K562 (cell line): ENCODE measurements around the gene RCSD1. TPM values are rescaled to one million over a fixed set of nuclear protein-coding genes. Genes with fewer than 3 reads are reported as not detected.

ENCODE experiments used
- ATF3 ChIP-seq, 2 experiments: fragments of 450-650 bp in 1 of 2; sonication (generic) in 1 of 2; formaldehyde crosslinking in 1 of 2; IDR thresholded peaks in 1 of 2; conservative IDR thresholded peaks in 1 of 2; 2 replicates each; pipeline versions ENCODE4 v1.6.1 to v1.8.1; 2016 to 2023; ENCODE audit warnings: mild to moderate bottlenecking in 2 of 2, moderate library complexity in 2 of 2, inconsistent platforms in 1 of 2, missing genetic modification reagents in 1 of 2
- EWSR1 ChIP-seq: fragments of 450-650 bp; IDR thresholded peaks from 2 replicates; pipeline ENCODE4 v1.6.1; 2018; ENCODE audit warnings: borderline replicate concordance, mild to moderate bottlenecking, low read depth, moderate library complexity; ENCODE audit not compliant: partially characterized antibody
- HDAC1 ChIP-seq, 2 experiments: fragments of 450-650 bp; IDR thresholded peaks; 2 replicates each; pipeline ENCODE4 v1.6.1; 2016 to 2017; ENCODE audit warnings: inconsistent platforms in 1 of 2, mild to moderate bottlenecking in 1 of 2, moderate library complexity in 1 of 2
- LARP7 ChIP-seq: fragments of 450-650 bp; IDR thresholded peaks from 2 replicates; pipeline ENCODE4 v1.6.1; 2016
- MCM7 ChIP-seq, 2 experiments: fragments of 450-650 bp; IDR thresholded peaks; 2 replicates each; pipeline ENCODE4 v1.6.1; 2016 to 2018
- MTA2 ChIP-seq: fragments of 450-650 bp; IDR thresholded peaks from 2 replicates; pipeline ENCODE4 v1.6.1; 2016; ENCODE audit warnings: low read depth
- NRF1 ChIP-seq, 2 experiments: fragments of 450-650 bp; IDR thresholded peaks in 1 of 2; conservative IDR thresholded peaks in 1 of 2; 2 replicates each; pipeline ENCODE4 v1.6.1; 2014; ENCODE audit warnings: mild to moderate bottlenecking in 2 of 2
- OTX1 ChIP-seq: fragments of 450-650 bp; formaldehyde crosslinking; IDR thresholded peaks from 2 replicates; pipeline ENCODE4 v1.4.0; 2022; ENCODE audit warnings: mild to moderate bottlenecking
- POLR2H ChIP-seq: IDR thresholded peaks from 2 replicates; pipeline ENCODE4 v1.6.1; 2016; ENCODE audit warnings: missing genetic modification characterization, low read depth, mild to moderate bottlenecking, control low read depth, missing compliant biosample characterization, moderate library complexity
- RBM34 ChIP-seq: fragments of 200-400 bp; formaldehyde crosslinking; IDR thresholded peaks from 2 replicates; pipeline ENCODE4 v1.6.1; 2018; ENCODE audit warnings: low read length, borderline replicate concordance; ENCODE audit not compliant: insufficient read depth
- SMAD4 ChIP-seq: fragments of 250-450 bp; sonication (Bioruptor Pico); conservative IDR thresholded peaks from 2 replicates; pipeline ENCODE4 v1.8.0; 2021; ENCODE audit warnings: inconsistent platforms, mild to moderate bottlenecking, moderate library complexity
- TFE3 ChIP-seq: fragments of 450-650 bp; formaldehyde crosslinking; IDR thresholded peaks from 2 replicates; pipeline ENCODE4 v1.4.0; 2020; ENCODE audit warnings: mild to moderate bottlenecking, mixed read lengths
- THRAP3 ChIP-seq: fragments of 450-650 bp; IDR thresholded peaks from 2 replicates; pipeline ENCODE4 v1.6.1; 2016; ENCODE audit warnings: mild to moderate bottlenecking, inconsistent platforms, borderline replicate concordance
- YBX1 ChIP-seq: fragments of 450-650 bp; IDR thresholded peaks from 2 replicates; pipeline ENCODE4 v1.7.1; 2016; ENCODE audit warnings: mild to moderate bottlenecking
- ZFPM2 ChIP-seq: fragments of 250-450 bp; sonication (Bioruptor Pico); IDR thresholded peaks from 2 replicates; pipeline ENCODE4 v1.5.1; 2022; ENCODE audit warnings: mild to moderate bottlenecking
- ZNF431 ChIP-seq: sonication (generic); formaldehyde crosslinking; IDR thresholded peaks from 2 replicates; pipeline ENCODE4 v1.8.0; 2022; ENCODE audit warnings: mild to moderate bottlenecking, missing genetic modification reagents
- ZNF695 ChIP-seq: fragments of 450-650 bp; formaldehyde crosslinking; IDR thresholded peaks from 2 replicates; pipeline ENCODE4 v1.4.0; 2020; ENCODE audit warnings: mild to moderate bottlenecking, moderate library complexity
- ZSCAN32 ChIP-seq: fragments of 450-650 bp; formaldehyde crosslinking; IDR thresholded peaks from 2 replicates; pipeline ENCODE4 v1.4.0; 2020; ENCODE audit warnings: mild to moderate bottlenecking, moderate library complexity
- polyA plus RNA-seq, 8 experiments: library from polyadenylated mRNA; depleted of rRNA in 4 of 8; stranded (reverse) in 5 of 8; unstranded in 3 of 8; fragments of >200 nt; fragmentation: Nextera tagmentation in 2 of 8; fragmentation: Illumina TruSeq in 1 of 8; extraction: Ambion mirVana in 2 of 8; extraction: Trizol in 1 of 8; gene quantifications; 2 replicates each; pipeline versions ENCODE4 v1.2.1 to v1.2.3, GENCODE V29; 2011 to 2014; ENCODE audit warnings: inconsistent platforms in 1 of 8, missing spikeins in 1 of 8
- total RNA-seq, 7 experiments: library from RNA; depleted of rRNA in 6 of 7; stranded (reverse); fragments of >200 nt in 6 of 7; fragmentation: Illumina TruSeq in 2 of 7; extraction: Trizol in 2 of 7; gene quantifications; 2 replicates each; pipeline versions ENCODE4 v1.2.1 to v1.2.3, GENCODE V29; 2011 to 2021; ENCODE audit warnings: low replicate concordance in 1 of 7
- TF ChIP-seq, protein P1 (sequence below), 3 experiments: fragments of 200-800 bp in 1 of 3; fragments of 250-450 bp in 1 of 3; fragments of 450-650 bp in 1 of 3; sonication (Bioruptor Pico) in 1 of 3; sonication (Bioruptor generic) in 1 of 3; formaldehyde crosslinking in 1 of 3; IDR thresholded peaks; 2 replicates each; pipeline versions ENCODE4 v1.6.1 to v1.8.0; 2016 to 2022; ENCODE audit warnings: mild to moderate bottlenecking in 2 of 3, missing genetic modification characterization in 2 of 3, missing compliant biosample characterization in 1 of 3, moderate library complexity in 1 of 3
- TF ChIP-seq, protein P2 (sequence below): IDR thresholded peaks from 2 replicates; pipeline ENCODE4 v1.6.1; 2011; ENCODE audit not compliant: insufficient read length; ENCODE audit errors: extremely low read depth

RCSD1 gene
- total and polyA plus RNA-seq, 9 of the 15 experiments (the other 6 are each of a cell fraction or from before 2014, with no cell fraction given) = 7.8 to 69.8 (median 45.3) TPM

- TF ChIP-seq, protein P1, sequence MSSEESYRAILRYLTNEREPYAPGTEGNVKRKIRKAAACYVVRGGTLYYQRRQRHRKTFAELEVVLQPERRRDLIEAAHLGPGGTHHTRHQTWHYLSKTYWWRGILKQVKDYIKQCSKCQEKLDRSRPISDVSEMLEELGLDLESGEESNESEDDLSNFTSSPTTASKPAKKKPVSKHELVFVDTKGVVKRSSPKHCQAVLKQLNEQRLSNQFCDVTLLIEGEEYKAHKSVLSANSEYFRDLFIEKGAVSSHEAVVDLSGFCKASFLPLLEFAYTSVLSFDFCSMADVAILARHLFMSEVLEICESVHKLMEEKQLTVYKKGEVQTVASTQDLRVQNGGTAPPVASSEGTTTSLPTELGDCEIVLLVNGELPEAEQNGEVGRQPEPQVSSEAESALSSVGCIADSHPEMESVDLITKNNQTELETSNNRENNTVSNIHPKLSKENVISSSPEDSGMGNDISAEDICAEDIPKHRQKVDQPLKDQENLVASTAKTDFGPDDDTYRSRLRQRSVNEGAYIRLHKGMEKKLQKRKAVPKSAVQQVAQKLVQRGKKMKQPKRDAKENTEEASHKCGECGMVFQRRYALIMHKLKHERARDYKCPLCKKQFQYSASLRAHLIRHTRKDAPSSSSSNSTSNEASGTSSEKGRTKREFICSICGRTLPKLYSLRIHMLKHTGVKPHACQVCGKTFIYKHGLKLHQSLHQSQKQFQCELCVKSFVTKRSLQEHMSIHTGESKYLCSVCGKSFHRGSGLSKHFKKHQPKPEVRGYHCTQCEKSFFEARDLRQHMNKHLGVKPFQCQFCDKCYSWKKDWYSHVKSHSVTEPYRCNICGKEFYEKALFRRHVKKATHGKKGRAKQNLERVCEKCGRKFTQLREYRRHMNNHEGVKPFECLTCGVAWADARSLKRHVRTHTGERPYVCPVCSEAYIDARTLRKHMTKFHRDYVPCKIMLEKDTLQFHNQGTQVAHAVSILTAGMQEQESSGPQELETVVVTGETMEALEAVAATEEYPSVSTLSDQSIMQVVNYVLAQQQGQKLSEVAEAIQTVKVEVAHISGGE (CRISPR knock-in tag; IDR thresholded peaks at IDR 0.05) = no peak
- peak; percentile 80; the same call in 1 of the 2 replicates for TF ChIP-seq OTX1 (CRISPR knock-in tag)
- TF ChIP-seq, protein P2, sequence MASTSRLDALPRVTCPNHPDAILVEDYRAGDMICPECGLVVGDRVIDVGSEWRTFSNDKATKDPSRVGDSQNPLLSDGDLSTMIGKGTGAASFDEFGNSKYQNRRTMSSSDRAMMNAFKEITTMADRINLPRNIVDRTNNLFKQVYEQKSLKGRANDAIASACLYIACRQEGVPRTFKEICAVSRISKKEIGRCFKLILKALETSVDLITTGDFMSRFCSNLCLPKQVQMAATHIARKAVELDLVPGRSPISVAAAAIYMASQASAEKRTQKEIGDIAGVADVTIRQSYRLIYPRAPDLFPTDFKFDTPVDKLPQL = no peak
- no peak for TF ChIP-seq ZFPM2
- peak; percentile 100 for TF ChIP-seq POLR2H (tag)
- TF ChIP-seq ATF3 (IDR thresholded peaks at IDR 0.05) = no peak
- peak; percentile 9; the same call in 1 of the 2 replicates for TF ChIP-seq ATF3 (CRISPR knock-in tag; conservative IDR thresholded peaks at IDR 0.05)
- peak; percentile 69; the same call in 1 of the 2 replicates for TF ChIP-seq SMAD4 (CRISPR knock-in tag)
- TF ChIP-seq NRF1 (conservative IDR thresholded peaks at IDR 0.05 in 1 of 2, IDR thresholded peaks at IDR 0.05 in 1 of 2) = no peak
- no peak for TF ChIP-seq YBX1
- TF ChIP-seq EWSR1 = no peak
- peak; percentile 24; the same call in 1 of the 2 replicates for TF ChIP-seq THRAP3
- no peak for TF ChIP-seq ZSCAN32 (CRISPR knock-in tag)
- peak; percentile 32 to 98; a peak in 3 of 4 replicates for TF ChIP-seq HDAC1 (IDR thresholded peaks at IDR 0.05)
- TF ChIP-seq MCM7 (IDR thresholded peaks at IDR 0.05) = peak in 1 of 2 experiments; percentile 82; a peak in 1 of 4 replicates
- TF ChIP-seq ZNF695 = no peak
- TF ChIP-seq MTA2 = 0 out of 2 replicates have a peak, but pooled peaks have one; percentile 28
- no peak for TF ChIP-seq TFE3 (CRISPR knock-in tag)
- no peak for TF ChIP-seq RBM34
- TF ChIP-seq ZNF431 = 0 out of 2 replicates have a peak, but pooled peaks have one; percentile 49
- no peak for TF ChIP-seq LARP7
Measured at GRCh38 chr1:167715157-167715999, 85.3 kb downstream of the RCSD1 start (continued).
